AG04450 (cell line): ENCODE measurements around the gene DUSP16. TPM values are rescaled to one million over a fixed set of nuclear protein-coding genes. Genes with fewer than 3 reads are reported as not detected.

ENCODE experiments used
- CTCF ChIA-PET: fragments of 300-600, 350-600 bp; formaldehyde crosslinking; extraction: SDS; loops from one replicate; lab custom pipeline; 2022; ENCODE audit warnings: antibody characterized with exemption, inconsistent platforms; lab: Charles Lee
- POLR2A ChIA-PET: fragments of 350-600 bp; formaldehyde crosslinking; extraction: SDS; loops from one replicate; lab custom pipeline; 2021; ENCODE audit warnings: antibody characterized with exemption, inconsistent platforms; lab: Yijun Ruan, JAX
- DNase-seq: peaks from one replicate; pipeline ENCODE4 v3.0.0-alpha.2; 2011; ENCODE audit warnings: low read depth, low spot score
- H3K27ac ChIP-seq: one replicate; pipeline ENCODE4 v1.5.1; 2012; ENCODE audit warnings: low read depth, low read length, control low read depth
- H3K27me3 ChIP-seq: one replicate; pipeline ENCODE4 v1.6.0; 2012; ENCODE audit warnings: low read length; ENCODE audit not compliant: control insufficient read depth, insufficient read depth
- H3K4me3 ChIP-seq: 2 replicates; pipeline ENCODE4 v1.5.1; 2011; ENCODE audit warnings: mild to moderate bottlenecking, low read depth, low read length, control low read depth
- H3K9me3 ChIP-seq: 2 replicates; pipeline ENCODE4 v1.5.1; 2012; ENCODE audit warnings: low read length; ENCODE audit not compliant: control insufficient read depth, insufficient read depth
- polyA plus RNA-seq: library from polyadenylated mRNA; depleted of rRNA; stranded (reverse); fragments of >200 nt; gene quantifications from 2 replicates; pipeline ENCODE4 v1.2.3, GENCODE V29; 2011
- TF ChIP-seq, protein P1 (sequence below): IDR thresholded peaks from 2 replicates; pipeline ENCODE4 v1.5.1; 2011; ENCODE audit warnings: low read depth, low read length, control low read depth, inconsistent platforms

Gene DUSP16
- polyA plus RNA-seq, 1 experiment, result 12.8 TPM

DNA sequence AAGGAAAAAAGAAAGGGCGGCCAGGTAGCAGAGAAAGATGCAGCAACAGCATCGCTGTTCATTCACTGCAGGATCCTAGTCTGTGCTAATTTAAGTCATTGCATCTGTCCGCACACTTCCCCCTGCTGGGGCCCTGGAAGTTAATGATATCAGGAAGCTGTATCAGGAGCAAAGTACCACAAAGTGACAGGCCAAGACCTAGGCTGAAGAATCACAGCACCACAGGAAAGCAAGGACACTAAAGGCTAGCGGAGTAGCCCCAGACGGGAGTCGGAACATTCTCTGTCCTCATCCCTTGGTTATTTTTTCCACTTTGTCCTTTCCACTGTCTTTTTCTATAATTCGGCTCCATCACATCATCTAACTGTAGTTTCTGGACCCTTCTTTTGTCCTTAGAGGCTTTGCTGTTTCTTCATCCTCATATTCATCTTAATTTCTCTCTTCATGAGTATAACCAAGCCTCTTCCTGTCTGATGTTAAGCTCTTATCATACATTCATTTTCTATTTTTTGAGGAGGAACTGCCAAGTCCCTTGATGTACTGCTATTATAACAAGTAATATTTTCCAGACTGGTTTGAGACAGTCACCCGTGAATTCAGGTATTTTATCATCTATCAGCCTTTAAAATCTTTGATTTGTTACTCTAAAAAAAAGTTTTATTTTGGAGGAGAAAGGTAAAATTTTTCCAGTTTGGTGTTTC, 28.3 kb downstream of the DUSP16 start:
- TF ChIP-seq, protein P1, sequence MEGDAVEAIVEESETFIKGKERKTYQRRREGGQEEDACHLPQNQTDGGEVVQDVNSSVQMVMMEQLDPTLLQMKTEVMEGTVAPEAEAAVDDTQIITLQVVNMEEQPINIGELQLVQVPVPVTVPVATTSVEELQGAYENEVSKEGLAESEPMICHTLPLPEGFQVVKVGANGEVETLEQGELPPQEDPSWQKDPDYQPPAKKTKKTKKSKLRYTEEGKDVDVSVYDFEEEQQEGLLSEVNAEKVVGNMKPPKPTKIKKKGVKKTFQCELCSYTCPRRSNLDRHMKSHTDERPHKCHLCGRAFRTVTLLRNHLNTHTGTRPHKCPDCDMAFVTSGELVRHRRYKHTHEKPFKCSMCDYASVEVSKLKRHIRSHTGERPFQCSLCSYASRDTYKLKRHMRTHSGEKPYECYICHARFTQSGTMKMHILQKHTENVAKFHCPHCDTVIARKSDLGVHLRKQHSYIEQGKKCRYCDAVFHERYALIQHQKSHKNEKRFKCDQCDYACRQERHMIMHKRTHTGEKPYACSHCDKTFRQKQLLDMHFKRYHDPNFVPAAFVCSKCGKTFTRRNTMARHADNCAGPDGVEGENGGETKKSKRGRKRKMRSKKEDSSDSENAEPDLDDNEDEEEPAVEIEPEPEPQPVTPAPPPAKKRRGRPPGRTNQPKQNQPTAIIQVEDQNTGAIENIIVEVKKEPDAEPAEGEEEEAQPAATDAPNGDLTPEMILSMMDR, result no peak
- no peak for DNase-seq
- ChIA-PET CTCF (no interaction called here), POLR2A (no interaction called here)
- Histone ChIP-seq H3K27ac (no peak overlapping the region), H3K9me3 (no peaks in the 10 kb centered on the region), H3K4me3 (no peak overlapping the region), H3K27me3 (no peaks in the 10 kb centered on the region)

DNA sequence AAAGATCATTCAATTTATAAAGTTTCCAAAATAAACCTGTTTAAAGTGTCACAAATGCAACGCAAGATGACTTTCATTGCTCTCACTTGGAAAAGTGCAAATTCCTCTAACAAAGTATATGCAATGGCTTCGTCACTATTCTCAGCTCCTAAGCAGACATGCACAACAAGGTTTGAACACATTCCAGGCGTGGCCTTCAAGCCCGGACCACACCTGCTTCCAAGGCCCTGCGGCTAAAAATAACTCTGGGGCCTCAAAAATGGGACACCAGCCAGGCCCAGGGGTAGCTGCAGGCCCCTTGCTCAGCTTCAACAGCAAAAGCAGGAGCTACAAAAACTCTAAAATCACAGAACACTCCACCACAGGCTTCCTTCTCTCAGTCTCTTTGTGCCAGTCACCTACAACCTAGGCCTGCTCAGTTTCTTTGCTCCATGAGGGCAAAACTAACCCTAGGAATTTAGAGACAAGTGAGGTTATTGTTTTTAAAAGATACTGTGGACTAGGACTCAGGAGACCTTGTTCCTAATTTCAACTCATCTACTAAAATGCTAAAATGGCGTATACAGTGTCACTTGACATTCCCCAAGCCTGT, 29.3 kb downstream of the DUSP16 start:
- no peak for DNase-seq
- H3K4me3 ChIP-seq, result no peak overlapping the region
- H3K9me3 ChIP-seq, result no peaks in the 10 kb centered on the region
- TF ChIP-seq, protein P1, result no peak
- H3K27me3 ChIP-seq, result no peaks in the 10 kb centered on the region
- ChIA-PET POLR2A (no interaction called here), CTCF (interaction anchor here (0.5 kb wide), 1 partner anchor 58 kb away, joined by 8 read pairs; no protein-coding TSS in a partner anchor)
- no peak overlapping the region for H3K27ac ChIP-seq

DNA sequence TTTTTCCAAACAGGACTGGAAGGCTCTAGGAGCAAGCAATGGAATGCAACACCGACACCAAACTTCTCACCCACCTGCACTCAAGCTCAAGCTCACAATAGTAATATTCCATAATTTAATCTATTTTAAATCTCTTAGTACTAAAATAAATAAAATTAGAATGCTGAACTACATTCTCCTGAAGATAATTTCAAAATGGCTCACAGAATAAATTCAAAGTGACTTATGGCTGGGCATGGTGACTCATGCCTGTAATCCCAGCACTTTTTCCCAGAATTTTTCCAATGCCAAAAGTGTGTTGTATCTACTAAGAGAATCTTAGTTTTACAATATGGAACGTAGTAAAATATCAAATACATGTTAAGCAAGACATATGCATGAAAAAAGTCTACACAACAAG, 31.5 kb downstream of the DUSP16 start:
- no peak for DNase-seq
- POLR2A ChIA-PET, result no interaction called here

DNA sequence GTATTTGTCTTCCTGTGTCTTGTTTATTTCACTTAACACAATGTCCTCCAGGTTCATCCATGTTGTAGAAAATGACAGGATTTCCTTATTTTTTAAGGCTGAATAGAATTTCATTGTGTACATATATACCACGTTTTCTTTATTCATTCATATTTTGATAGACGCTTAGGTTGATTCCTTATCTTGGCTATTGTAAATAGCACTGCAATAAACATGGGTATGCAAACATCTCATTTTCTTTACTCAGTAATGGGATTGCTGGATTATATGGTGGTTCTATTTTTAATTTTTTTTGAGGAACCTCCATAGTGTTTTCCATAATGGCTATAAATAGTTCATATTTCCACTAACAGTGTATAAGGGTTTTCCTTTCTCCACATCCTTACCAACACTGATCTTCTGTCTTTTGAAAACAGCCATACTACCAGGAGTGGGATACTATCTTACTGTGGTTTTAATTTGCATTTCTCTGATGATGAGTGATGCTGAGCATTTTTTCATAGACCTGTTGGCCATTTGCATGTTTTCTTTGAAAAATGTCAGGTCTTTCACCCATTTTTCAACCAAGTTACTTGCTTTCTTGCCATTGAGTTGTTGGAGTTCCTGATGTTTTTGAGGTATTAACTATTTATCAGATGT, 32.8 kb downstream of the DUSP16 start:
- CTCF ChIA-PET, result no interaction called here
- TF ChIP-seq, protein P1, result no peak
- Histone ChIP-seq H3K27ac (no peak overlapping the region), H3K9me3 (no peaks in the 10 kb centered on the region), H3K4me3 (no peak overlapping the region), H3K27me3 (no peaks in the 10 kb centered on the region)
- DNase-seq, result no peak
- POLR2A ChIA-PET, result no interaction called here

More for the DNA sequence above, 31.5 kb downstream of the DUSP16 start:
- CTCF ChIA-PET, result no interaction called here
- Histone ChIP-seq H3K27me3 (no peaks in the 10 kb centered on the region), H3K9me3 (no peaks in the 10 kb centered on the region), H3K4me3 (no peak overlapping the region), H3K27ac (no peak overlapping the region)
- TF ChIP-seq, protein P1, result no peak
